HepG2 (cell line): ENCODE results near the gene FXYD6. TPM values are rescaled to one million over a fixed set of nuclear protein-coding genes. Genes with fewer than 3 reads are reported as not detected.

Experiments
- ATAC-seq: fragments of 200-7000 bp; cut with Tn5 transposase; 3 replicates; pipeline ENCODE4 v1.9.1; 2020; ENCODE audit warnings: mild to moderate bottlenecking, moderate library complexity
- BruUV-seq: library from RNA; stranded (reverse); fragments of 400-500 nt; replicated peaks from 2 replicates; lab custom pipeline; 2021; lab: Mats Ljungman, UMichigan
- CTCF ChIA-PET: fragments of 300-600 bp; formaldehyde crosslinking; extraction: SDS; loops from one replicate; lab custom pipeline; 2021; ENCODE audit warnings: low total read pairs, inconsistent platforms, low intra/inter-chr PET ratio; lab: Yijun Ruan, JAX
- POLR2A ChIA-PET: fragments of 350-600 bp; sonication (Branson Sonifier 250); formaldehyde crosslinking; loops from one replicate; lab custom pipeline; 2020; ENCODE audit warnings: antibody characterized with exemption, inconsistent platforms; lab: Yijun Ruan, JAX
- DNase-seq: peaks from one replicate; pipeline ENCODE4 v3.0.0-alpha.2; 2015; ENCODE audit warnings: low spot score
- FAIRE-seq: peaks from 3 replicates; lab custom pipeline; 2011; peaks lifted over from hg19 to GRCh38; lab: Jason Lieb, UNC
- H2AFZ ChIP-seq: one replicate; pipeline ENCODE4 v1.6.1; 2011; ENCODE audit warnings: low read length, inconsistent platforms
- H3K27ac ChIP-seq: fragments of 300-600 bp; 3 replicates; pipeline ENCODE4 v1.8.0; 2011; ENCODE audit warnings: mixed run types, mild to moderate bottlenecking, mixed read lengths, low read length, inconsistent platforms; ENCODE audit not compliant: insufficient read depth; ENCODE audit errors: extremely low read length
- H3K27me3 ChIP-seq, 2 experiments: fragments of 200-600 bp in 1 of 2; 2 replicates in 1 of 2; 3 replicates in 1 of 2; pipeline versions ENCODE4 v1.6.0 to v1.8.0; 2011; ENCODE audit warnings: low read length in 2 of 2, mild to moderate bottlenecking in 2 of 2, moderate library complexity in 2 of 2, inconsistent platforms in 1 of 2; ENCODE audit not compliant: insufficient read depth in 2 of 2, control insufficient read depth in 1 of 2
- H3K36me3 ChIP-seq, 2 experiments: fragments of 200-600 bp in 1 of 2; replicated peaks in 1 of 2; 2 replicates in 1 of 2; 3 replicates in 1 of 2; pipeline versions ENCODE4 v1.5.1 to v1.8.0; 2011; ENCODE audit warnings: low read length in 2 of 2, inconsistent platforms in 1 of 2; ENCODE audit not compliant: insufficient read depth in 2 of 2, control insufficient read depth in 1 of 2
- H3K4me1 ChIP-seq: 2 replicates; pipeline ENCODE4 v1.5.1; 2012; ENCODE audit warnings: low read length, inconsistent platforms; ENCODE audit not compliant: insufficient read depth
- H3K4me2 ChIP-seq: 2 replicates; pipeline ENCODE4 v1.6.0; 2011; ENCODE audit warnings: low read depth, low read length, inconsistent platforms
- H3K4me3 ChIP-seq, 3 experiments: fragments of 200-600 bp in 1 of 3; sonication (generic), shearing (Covaris generic) in 1 of 3; replicated peaks in 1 of 3; 2 replicates each; pipeline ENCODE4 v1.5.1; 2011 to 2016; ENCODE audit warnings: low read length in 3 of 3, inconsistent platforms in 2 of 3, low read depth in 2 of 3, mild to moderate bottlenecking in 2 of 3, control low read depth in 1 of 3, mixed read lengths in 1 of 3; ENCODE audit not compliant: insufficient read depth in 1 of 3
- H3K79me2 ChIP-seq: one replicate; pipeline ENCODE4 v1.6.1; 2011; ENCODE audit warnings: low read length, inconsistent platforms; ENCODE audit not compliant: insufficient read depth
- H3K9ac ChIP-seq: 2 replicates; pipeline ENCODE4 v1.6.0; 2011; ENCODE audit warnings: mild to moderate bottlenecking, low read depth, low read length, inconsistent platforms; ENCODE audit not compliant: insufficient read depth
- H3K9me3 ChIP-seq: 2 replicates; pipeline ENCODE4 v1.5.1; 2012; ENCODE audit warnings: mild to moderate bottlenecking, low read length
- H4K20me1 ChIP-seq: 2 replicates; pipeline ENCODE4 v1.6.0; 2011; ENCODE audit warnings: inconsistent platforms, mild to moderate bottlenecking, low read length, moderate library complexity; ENCODE audit not compliant: insufficient read depth
- AHDC1 ChIP-seq: sonication (generic); formaldehyde crosslinking; IDR thresholded peaks from 2 replicates; pipeline ENCODE4 v1.5.1; 2020; ENCODE audit warnings: mild to moderate bottlenecking, missing genetic modification reagents, borderline replicate concordance
- MEIS2 ChIP-seq: sonication (generic); formaldehyde crosslinking; IDR thresholded peaks from 2 replicates; pipeline ENCODE4 v1.9.0; 2021; ENCODE audit warnings: mild to moderate bottlenecking, missing genetic modification reagents
- NBN ChIP-seq: fragments of 450-650 bp; conservative IDR thresholded peaks from 2 replicates; pipeline ENCODE4 v1.6.1; 2017
- U2AF2 ChIP-seq: fragments of 200-400 bp; formaldehyde crosslinking; IDR thresholded peaks from 2 replicates; pipeline ENCODE4 v1.6.1; 2017; ENCODE audit warnings: low read depth, mild to moderate bottlenecking, low read length
- ZBTB40 ChIP-seq, 2 experiments: fragments of 450-650 bp in 1 of 2; sonication (generic) in 1 of 2; formaldehyde crosslinking in 1 of 2; IDR thresholded peaks; 2 replicates each; pipeline versions ENCODE4 v1.6.1 to v1.8.0; 2016 to 2022; ENCODE audit warnings: antibody characterized with exemption in 1 of 2, mild to moderate bottlenecking in 1 of 2, missing genetic modification reagents in 1 of 2
- ZFY ChIP-seq: sonication (generic); formaldehyde crosslinking; IDR thresholded peaks from 2 replicates; pipeline ENCODE4 v1.4.0; 2020; ENCODE audit warnings: missing genetic modification reagents
- WGBS: methylation state at CpG from one replicate; pipeline ENCODE4 v1.1.6; 2017; ENCODE audit warnings: low lambda C conversion rate; 5-methylcytosine and 5-hydroxymethylcytosine counted together
- in situ Hi-C: cut with HindIII; loops from 2 replicates; pipeline ENCODE4 v1.10.0; 2017; ENCODE audit warnings: low pct_unique_long_range_greater_than_20kb; ENCODE audit not compliant: extremely low pct_ligation_motif_present
- intact Hi-C: fragments of 100-400 bp; cut with micrococcal nuclease; formaldehyde crosslinking; loops from one replicate; pipeline ENCODE4 v1.10.0; 2022; ENCODE audit not compliant: unreplicated experiment
- polyA plus RNA-seq, 8 experiments: library from polyadenylated mRNA; depleted of rRNA in 3 of 8; stranded (reverse) in 7 of 8; unstranded in 1 of 8; fragments of >200 nt; fragmentation: Illumina TruSeq in 4 of 8; extraction: Trizol in 4 of 8; gene quantifications; 2 replicates each; pipeline versions ENCODE4 v1.2.1 to v1.2.3, GENCODE V29; 2011 to 2016; ENCODE audit warnings: low read depth in 4 of 8, missing spikeins in 1 of 8, mixed read lengths in 1 of 8; ENCODE audit not compliant: insufficient read depth in 1 of 8
- total RNA-seq, 5 experiments: library from RNA; depleted of rRNA; stranded (reverse); fragments of >200 nt; fragmentation: Illumina TruSeq; extraction: Trizol; gene quantifications; 2 replicates each; pipeline ENCODE4 v1.2.3, GENCODE V29; 2016; ENCODE audit warnings: low read depth in 1 of 5

FXYD6 gene
- total and polyA plus RNA-seq, 2 of the 13 experiments (the other 11 are each of a cell fraction or from before 2014, with no cell fraction given) = not detected

GRCh38 chr11:117816846-117817367, 59.6 kb downstream of the FXYD6 start (continued):
- TF ChIP-seq MEIS2 (CRISPR knock-in tag) (0 out of 2 replicates have a peak, but pooled peaks have one; percentile 20), AHDC1 (CRISPR knock-in tag) (no peak)

- peak overlapping the region; percentile 90 for H3K4me2 ChIP-seq
- H3K9me3 ChIP-seq = no peaks in the 10 kb centered on the region
- H4K20me1 ChIP-seq = peaks cover 3% of the 10 kb centered on the region; the same call in 1 of the 2 replicates
- H2AFZ ChIP-seq = no peak overlapping the region
- WGBS = 15% methylated on average over 13 of the region's 20 CpGs
- ChIA-PET POLR2A (interaction anchor here (1.2 to 2.2 kb wide), 3 partner anchors 8 to 390 kb away, joined by 3 to 10 read pairs (median 5); partner anchors contain the start of gene FXYD2), CTCF (interaction anchor here (1.8 to 3.9 kb wide), 2 partner anchors 8 to 390 kb away, joined by 6 to 42 read pairs; no protein-coding TSS in a partner anchor)
- DNase-seq = peak; percentile 65
- H3K79me2 ChIP-seq = no peaks in the 10 kb centered on the region
- no peaks in the 10 kb centered on the region for H3K36me3 ChIP-seq
- peak overlapping the region; percentile 34; the same call in 1 of the 2 replicates for H3K9ac ChIP-seq
- peak overlapping the region; percentile 26 to 61 (median 42) for H3K4me3 ChIP-seq
- H3K27me3 ChIP-seq = peaks cover 0 to 5% of the 10 kb centered on the region in 2 experiments; a peak in 1 of 5 replicates
- H3K4me1 ChIP-seq = peaks cover 61% of the 10 kb centered on the region
- FAIRE-seq = no peak
- BruUV-seq = no TSS peak
- peak overlapping the region; percentile 42 for H3K27ac ChIP-seq
- peak; percentile 77 for ATAC-seq
- in situ Hi-C loops (no loop called here), intact Hi-C loops (no loop called here)
- peak; percentile 73 for TF ChIP-seq ZFY (CRISPR knock-in tag)
- TF ChIP-seq ZBTB40 (IDR thresholded peaks at IDR 0.05) = no peak
- no peak for TF ChIP-seq ZBTB40 (CRISPR knock-in tag; IDR thresholded peaks at IDR 0.05)
- no peak for TF ChIP-seq NBN
- no peak; the same call in 1 of the 2 replicates for TF ChIP-seq U2AF2
These were observed 60.2 kb downstream of the FXYD6 start for GRCh38 chr11:117816151-117816741.
